ENCODE data around the gene PCDHGA6.
"Not testable (repeated sequence)": the region's sequence is repeated elsewhere in the genome, so short reads cannot be mapped to it uniquely, and the experiment has no call there.

PCDHGA6 gene

DNA sequence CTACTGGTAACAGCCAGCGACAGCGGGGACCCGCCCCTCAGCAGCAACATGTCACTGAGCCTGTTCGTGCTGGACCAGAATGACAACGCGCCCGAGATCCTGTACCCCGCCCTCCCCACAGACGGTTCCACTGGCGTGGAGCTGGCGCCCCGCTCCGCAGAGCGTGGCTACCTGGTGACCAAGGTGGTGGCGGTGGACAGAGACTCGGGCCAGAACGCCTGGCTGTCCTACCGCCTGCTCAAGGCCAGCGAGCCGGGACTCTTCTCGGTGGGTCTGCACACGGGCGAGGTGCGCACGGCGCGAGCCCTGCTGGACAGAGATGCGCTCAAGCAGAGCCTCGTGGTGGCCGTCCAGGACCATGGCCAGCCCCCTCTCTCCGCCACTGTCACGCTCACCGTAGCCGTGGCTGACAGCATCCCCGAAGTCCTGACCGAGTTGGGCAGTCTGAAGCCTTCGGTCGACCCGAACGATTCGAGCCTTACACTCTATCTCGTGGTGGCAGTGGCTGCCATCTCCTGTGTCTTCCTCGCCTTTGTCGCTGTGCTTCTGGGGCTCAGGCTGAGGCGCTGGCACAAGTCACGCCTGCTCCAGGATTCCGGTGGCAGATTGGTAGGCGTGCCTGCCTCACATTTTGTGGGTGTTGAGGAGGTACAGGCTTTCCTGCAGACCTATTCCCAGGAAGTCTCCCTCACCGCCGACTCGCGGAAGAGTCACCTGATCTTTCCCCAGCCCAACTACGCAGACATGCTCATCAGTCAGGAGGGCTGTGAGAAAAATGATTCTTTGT is 20.9 kb downstream of the PCDHGA6 start:
- DNase-seq, result not testable (repeated sequence)

- peak; percentile 44 for DNase-seq
Measured at GRCh38 chr5:141397756-141398551, 24.3 kb downstream of the PCDHGA6 start, which contains the start of gene PCDHGB5. Gene PCDHGB5 (plus strand): TSS chr5:141397947. CDS start chr5:141398128, 181 bp downstream.

- no peak for DNase-seq
Measured at GRCh38 chr5:141398608-141399007, 24.9 kb downstream of the PCDHGA6 start.

DNA sequence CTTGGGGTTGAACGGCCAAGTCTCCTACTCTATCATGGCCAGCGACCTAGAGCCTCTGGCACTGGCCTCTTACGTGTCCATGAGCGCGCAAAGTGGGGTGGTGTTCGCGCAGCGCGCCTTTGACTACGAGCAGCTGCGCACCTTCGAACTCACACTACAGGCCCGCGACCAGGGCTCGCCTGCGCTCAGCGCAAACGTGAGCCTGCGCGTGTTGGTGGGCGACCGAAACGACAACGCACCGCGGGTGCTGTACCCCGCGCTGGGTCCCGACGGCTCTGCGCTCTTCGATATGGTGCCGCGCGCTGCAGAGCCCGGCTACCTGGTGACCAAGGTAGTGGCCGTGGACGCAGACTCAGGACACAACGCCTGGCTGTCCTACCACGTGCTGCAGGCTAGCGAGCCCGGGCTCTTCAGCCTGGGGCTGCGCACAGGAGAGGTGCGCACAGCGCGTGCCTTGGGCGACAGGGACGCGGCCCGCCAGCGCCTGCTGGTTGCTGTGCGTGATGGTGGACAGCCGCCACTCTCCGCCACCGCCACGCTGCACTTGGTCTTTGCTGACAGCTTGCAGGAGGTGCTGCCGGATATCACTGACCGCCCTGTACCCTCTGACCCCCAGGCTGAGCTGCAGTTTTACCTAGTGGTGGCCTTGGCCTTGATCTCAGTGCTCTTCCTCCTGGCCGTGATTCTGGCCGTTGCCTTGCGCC is 26.0 kb downstream of the PCDHGA6 start:
- no peak for DNase-seq

DNA sequence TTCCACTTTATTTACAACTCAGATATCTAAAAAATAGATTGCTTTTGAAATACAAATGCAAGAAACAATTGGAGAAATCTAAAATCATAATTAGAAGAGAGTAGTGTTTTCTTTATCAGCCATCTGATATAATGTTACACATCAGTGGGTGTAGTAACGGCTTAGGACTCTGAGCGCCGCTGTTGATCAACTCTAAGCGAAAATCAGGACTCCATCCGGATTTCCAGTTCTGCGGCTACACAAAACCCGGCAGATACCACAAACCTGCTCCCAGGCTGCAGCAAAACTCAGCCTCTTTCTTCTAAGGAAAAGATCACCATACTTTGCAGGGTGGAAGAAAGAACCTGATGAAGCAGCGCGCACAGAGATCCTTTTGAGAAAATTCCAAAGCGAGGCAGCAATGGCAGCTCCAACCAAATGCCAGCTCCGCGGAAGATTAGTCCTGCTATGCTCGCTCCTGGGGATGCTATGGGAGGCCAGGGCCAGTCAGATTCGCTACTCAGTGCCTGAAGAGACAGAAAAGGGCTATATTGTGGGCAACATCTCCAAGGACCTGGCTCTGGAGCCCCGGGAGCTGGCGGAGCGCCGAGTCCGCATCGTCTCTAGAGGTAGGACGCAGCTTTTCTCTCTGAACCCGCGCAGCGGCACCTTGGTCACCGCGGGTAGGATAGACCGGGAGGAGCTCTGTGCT is 29.0 kb downstream of the PCDHGA6 start, which contains the start of gene PCDHGA9:
Gene PCDHGA9, plus strand, starts transcription at position 226 of the 691 bp plus-strand sequence. Its CDS starts 175 bp downstream, at position 401.
- no peak for DNase-seq

DNA sequence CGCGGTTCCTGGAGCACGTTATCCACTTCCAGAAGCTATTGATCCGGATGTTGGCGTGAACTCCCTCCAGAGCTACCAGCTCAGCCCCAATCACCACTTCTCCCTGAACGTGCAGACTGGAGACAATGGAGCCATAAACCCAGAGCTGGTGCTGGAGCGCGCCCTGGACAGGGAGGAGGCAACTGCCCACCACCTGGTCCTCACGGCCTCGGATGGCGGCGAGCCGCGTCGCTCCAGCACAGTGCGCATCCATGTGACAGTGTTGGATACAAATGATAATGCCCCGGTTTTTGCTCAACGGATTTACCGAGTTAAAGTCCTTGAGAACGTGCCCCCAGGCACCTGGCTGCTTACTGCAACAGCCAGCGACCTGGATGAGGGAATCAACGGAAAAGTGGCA is 29.7 kb downstream of the PCDHGA6 start:
- DNase-seq, result no peak

- peak; percentile 50 for DNase-seq
Measured at GRCh38 chr5:141407790-141408505, 34.3 kb downstream of the PCDHGA6 start, which contains the start of gene PCDHGB6. Gene PCDHGB6 (plus strand): TSS chr5:141408021. CDS start chr5:141408203, 182 bp downstream.

- no peak for DNase-seq
Measured at GRCh38 chr5:141409598-141410306, 36.1 kb downstream of the PCDHGA6 start.

GRCh38 chr5:141411575-141411974 is 37.9 kb downstream of the PCDHGA6 start:
- DNase-seq, result no peak

- DNase-seq, result peak; percentile 67
Measured at GRCh38 chr5:141412854-141413539, 39.3 kb downstream of the PCDHGA6 start, which contains the start of gene PCDHGA10. Gene PCDHGA10 (plus strand): TSS chr5:141412987. CDS start chr5:141413176, 189 bp downstream.

DNA sequence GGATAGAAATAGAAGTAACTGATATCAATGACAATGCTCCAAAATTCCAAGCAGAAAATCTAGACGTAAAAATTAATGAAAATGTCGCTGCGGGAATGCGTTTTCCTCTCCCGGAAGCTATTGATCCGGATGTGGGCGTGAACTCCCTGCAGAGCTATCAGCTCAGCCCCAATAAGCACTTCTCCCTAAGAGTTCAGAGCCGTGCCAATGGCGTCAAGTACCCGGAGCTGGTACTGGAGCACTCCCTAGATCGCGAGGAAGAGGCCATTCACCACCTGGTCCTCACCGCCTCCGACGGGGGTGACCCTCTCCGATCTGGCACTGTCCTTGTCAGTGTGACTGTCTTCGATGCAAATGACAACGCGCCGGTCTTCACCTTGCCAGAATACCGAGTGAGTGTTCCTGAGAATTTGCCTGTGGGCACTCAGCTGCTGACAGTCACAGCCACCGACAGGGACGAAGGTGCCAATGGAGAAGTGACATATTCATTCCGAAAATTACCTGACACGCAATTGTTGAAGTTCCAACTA is 39.9 kb downstream of the PCDHGA6 start:
- no peak for DNase-seq

DNA sequence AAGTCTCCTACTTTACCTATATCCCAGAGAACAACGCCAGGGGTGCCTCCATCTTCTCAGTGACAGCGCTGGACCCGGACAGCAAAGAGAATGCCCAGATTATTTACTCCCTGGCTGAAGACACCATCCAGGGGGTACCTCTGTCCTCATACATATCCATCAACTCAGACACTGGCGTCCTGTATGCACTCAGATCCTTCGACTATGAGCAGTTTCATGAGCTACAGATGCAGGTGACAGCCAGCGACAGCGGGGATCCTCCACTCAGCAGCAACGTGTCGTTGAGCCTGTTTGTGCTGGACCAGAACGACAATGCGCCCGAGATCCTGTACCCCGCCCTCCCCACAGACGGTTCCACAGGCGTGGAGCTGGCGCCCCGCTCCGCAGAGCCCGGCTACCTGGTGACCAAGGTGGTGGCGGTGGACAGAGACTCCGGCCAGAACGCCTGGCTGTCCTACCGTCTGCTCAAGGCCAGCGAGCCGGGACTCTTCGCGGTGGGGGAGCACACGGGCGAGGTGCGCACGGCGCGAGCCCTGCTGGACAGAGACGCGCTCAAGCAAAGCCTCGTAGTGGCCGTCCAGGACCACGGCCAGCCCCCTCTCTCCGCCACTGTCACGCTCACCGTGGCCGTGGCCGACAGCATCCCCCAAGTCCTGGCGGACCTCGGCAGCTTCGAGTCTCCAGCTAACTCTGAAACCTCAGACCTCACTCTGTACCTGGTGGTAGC is 41.0 kb downstream of the PCDHGA6 start:
- not testable (repeated sequence) for DNase-seq

GRCh38 chr5:141415275-141415618 is 41.6 kb downstream of the PCDHGA6 start:
- not testable (repeated sequence) for DNase-seq

DNA sequence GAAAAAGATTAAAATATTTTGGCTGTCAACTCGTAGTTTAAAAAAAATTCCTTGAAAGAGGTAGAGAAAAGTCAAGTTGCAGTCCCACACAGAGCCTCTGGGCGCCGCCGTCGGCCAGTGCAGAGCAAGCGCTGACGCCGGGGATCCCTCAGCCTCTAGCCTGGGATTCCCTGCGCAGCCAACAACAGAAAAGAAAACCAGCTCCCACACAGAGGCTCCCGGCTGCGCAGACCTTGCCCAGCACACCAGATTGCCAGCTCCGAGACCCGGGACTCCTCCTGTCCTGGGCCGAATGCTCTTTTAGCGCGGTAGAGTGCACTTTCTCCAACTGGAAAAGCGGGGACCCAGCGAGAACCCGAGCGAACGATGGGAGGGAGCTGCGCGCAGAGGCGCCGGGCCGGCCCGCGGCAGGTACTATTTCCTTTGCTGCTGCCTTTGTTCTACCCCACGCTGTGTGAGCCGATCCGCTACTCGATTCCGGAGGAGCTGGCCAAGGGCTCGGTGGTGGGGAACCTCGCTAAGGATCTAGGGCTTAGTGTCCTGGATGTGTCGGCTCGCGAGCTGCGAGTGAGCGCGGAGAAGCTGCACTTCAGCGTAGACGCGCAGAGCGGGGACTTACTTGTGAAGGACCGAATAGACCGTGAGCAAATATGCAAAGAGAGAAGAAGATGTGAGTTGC is 43.9 kb downstream of the PCDHGA6 start, which contains the start of gene PCDHGB7:
Gene PCDHGB7, plus strand, starts transcription at position 184 of the 679 bp plus-strand sequence. Its CDS starts 183 bp downstream, at position 367.
- peak; percentile 46 for DNase-seq

- no peak for DNase-seq
Measured at GRCh38 chr5:141419074-141419880, 45.6 kb downstream of the PCDHGA6 start.

GRCh38 chr5:141420855-141421488 is 47.3 kb downstream of the PCDHGA6 start, which contains the start of gene PCDHGA11:
Gene PCDHGA11 (plus strand): TSS chr5:141421051. CDS start chr5:141421228, 177 bp downstream.
- peak; percentile 52 for DNase-seq

DNA sequence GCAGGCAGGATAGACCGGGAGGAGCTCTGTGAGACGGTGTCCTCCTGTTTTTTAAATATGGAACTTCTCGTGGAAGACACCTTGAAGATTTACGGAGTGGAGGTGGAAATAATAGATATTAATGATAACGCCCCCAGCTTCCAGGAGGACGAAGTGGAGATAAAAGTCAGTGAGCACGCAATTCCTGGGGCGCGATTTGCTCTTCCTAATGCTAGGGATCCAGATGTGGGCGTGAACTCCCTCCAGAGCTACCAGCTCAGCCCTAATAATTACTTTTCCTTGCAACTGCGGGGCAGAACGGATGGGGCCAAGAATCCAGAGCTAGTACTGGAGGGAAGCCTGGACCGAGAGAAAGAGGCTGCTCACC is 47.8 kb downstream of the PCDHGA6 start:
- DNase-seq, result no peak
